ENCODE data around the gene CFAP73. TPM values are rescaled to one million over a fixed set of nuclear protein-coding genes. Genes with fewer than 3 reads are reported as not detected.

CFAP73 gene
- total RNA-seq, 4 donors from 2014 or later = 0.56 TPM; not detected in 3

DNA sequence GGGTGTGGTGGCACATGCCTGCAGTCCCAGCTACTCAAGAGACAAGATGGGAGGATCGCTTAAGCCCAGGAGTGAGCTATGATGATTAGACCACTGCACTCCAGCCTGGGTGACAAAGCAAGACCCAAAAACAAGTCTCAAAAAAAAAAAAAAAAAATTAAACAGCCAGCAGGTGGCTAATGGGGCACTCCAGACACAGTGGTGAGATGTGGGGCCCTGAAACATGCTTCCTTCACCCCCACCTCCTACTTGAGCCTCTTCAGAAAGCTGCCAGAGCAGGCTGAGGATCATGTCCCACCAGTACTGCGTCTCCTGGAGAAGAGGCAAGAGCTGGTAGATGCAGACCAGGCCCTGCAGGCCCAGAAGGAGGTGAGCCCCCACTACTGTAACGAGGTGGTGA is 2.1 kb downstream of the CFAP73 start:
- no peak for DNase-seq
- Histone ChIP-seq H3K9me3 (no peaks in the 10 kb centered on the region), H3K27me3 (no peaks in the 10 kb centered on the region), H3K27ac (no peak overlapping the region), H3K4me1 (peaks cover 17 to 26% of the 10 kb centered on the region in 2 donors), H3K36me3 (no peaks in the 10 kb centered on the region), H3K4me3 (replicated peaks in 1 of 3) (no peak overlapping the region)
- intact Hi-C loops (cut with DNase I) = loop anchor here (5.0 to 10.0 kb wide), 2 partner anchors 47 to 99 kb away; no protein-coding TSS in a partner anchor
- 94 to 97% methylated on average over 3 of the region's 3 CpGs for WGBS, 2 donors
- TF ChIP-seq, protein P1, sequence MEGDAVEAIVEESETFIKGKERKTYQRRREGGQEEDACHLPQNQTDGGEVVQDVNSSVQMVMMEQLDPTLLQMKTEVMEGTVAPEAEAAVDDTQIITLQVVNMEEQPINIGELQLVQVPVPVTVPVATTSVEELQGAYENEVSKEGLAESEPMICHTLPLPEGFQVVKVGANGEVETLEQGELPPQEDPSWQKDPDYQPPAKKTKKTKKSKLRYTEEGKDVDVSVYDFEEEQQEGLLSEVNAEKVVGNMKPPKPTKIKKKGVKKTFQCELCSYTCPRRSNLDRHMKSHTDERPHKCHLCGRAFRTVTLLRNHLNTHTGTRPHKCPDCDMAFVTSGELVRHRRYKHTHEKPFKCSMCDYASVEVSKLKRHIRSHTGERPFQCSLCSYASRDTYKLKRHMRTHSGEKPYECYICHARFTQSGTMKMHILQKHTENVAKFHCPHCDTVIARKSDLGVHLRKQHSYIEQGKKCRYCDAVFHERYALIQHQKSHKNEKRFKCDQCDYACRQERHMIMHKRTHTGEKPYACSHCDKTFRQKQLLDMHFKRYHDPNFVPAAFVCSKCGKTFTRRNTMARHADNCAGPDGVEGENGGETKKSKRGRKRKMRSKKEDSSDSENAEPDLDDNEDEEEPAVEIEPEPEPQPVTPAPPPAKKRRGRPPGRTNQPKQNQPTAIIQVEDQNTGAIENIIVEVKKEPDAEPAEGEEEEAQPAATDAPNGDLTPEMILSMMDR (IDR thresholded peaks at IDR 0.05) = no peak
- TF ChIP-seq POLR2A (IDR thresholded peaks at IDR 0.05) = no peak

DNA sequence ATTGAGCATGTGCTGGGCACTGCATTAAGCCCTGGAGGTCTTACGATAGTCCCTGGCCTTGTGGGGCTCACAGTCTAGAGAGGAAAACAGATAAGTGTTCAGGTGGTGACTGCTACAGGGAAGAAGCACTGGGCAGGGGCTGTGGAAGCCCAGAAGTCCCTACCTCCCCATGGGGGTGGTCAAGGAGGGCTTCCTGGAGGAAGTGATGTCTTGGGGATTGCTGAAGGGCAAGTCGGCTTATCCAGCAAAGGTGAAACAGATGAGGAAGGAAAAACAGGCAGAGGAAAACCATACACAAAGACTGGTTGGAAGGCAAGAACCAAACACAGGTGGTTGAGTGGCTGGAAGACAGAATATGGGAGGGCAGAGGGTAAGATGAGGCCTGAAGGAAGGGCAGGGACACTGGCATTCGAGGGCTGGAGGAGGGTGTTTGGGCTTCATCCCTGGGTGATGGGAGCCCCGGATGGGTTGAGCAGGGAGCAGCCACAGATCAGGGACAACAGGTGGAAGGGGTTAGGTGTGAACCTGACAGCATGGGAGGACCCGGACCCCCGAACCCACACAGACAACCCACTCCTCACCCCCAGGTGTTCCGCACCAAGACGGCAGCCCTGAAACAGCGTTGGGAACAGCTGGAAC is 2.8 kb downstream of the CFAP73 start:
- Histone ChIP-seq H3K9me3 (no peaks in the 10 kb centered on the region), H3K27ac (no peak overlapping the region), H3K36me3 (no peaks in the 10 kb centered on the region), H3K4me1 (peaks cover 17 to 26% of the 10 kb centered on the region in 2 donors), H3K4me3 (replicated peaks in 1 of 3) (no peak overlapping the region), H3K27me3 (no peaks in the 10 kb centered on the region)
- no peak for DNase-seq
- intact Hi-C loops (cut with DNase I) = loop anchor here (5.0 to 10.0 kb wide), 2 partner anchors 48 to 100 kb away; no protein-coding TSS in a partner anchor
- 37 to 61% methylated on average over 4 to 9 of the region's 9 CpGs for WGBS, 2 donors
- TF ChIP-seq, protein P1 (IDR thresholded peaks at IDR 0.05) = no peak
- no peak for TF ChIP-seq POLR2A (IDR thresholded peaks at IDR 0.05)

DNA sequence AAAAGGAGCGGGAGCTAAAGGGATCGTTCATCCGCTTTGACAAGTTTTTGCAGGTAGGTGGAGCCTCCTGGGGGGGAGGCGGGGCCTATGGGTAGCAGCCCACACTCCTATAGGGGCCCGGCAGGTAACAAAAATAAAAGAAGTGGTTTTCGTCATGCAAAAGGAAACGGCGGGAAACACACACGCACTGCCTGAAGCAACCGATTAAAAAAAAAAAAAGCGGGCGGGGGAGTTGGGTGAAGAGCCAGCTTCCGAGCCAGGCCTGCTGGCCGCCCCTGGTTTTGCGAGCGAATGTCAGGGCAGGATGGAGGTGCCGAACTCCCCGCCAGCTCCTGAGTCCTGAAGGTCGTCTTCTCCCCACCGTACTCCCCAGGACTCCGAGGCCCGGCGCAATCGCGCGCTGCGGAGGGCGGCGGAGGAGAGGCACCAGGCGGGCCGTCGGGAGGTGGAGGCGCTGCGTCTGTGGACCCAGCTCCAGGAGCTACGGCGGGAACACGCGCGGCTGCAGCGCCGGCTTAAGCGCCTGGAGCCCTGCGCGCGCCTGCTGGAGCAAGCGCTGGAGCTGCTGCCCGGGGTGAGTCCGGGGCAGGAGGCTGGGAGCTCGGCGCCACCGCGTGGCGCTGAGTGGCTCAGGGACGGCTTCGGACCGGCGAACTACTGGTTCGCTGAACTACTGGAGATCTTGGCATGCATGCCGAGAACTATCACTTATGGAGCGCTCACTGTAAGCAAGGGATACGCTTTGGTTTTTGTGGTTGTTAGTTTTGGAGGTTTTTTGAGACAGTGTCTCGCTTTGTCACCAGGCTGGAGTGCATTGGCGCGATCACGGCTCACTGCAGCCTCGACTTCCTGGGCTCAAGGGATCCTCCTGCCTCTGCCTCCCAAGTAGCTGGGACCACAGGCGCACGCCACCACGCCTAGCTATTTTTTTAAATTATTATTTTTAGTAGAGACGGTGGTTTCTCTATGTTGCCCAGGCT is 3.6 kb downstream of the CFAP73 start:
- Histone ChIP-seq H3K36me3 (peaks cover 2 to 6% of the 10 kb centered on the region in 2 donors), H3K4me3 (replicated peaks in 1 of 3) (peak overlapping the region in 1 of 3 donors; percentile 26), H3K27me3 (no peaks in the 10 kb centered on the region), H3K27ac (no peak overlapping the region), H3K9me3 (no peaks in the 10 kb centered on the region), H3K4me1 (peaks cover 17 to 26% of the 10 kb centered on the region in 2 donors)
- peak; percentile 80 to 84 for DNase-seq
- intact Hi-C loops (cut with DNase I) = loop anchor here (5.0 to 10.0 kb wide), 2 partner anchors 48 to 101 kb away; no protein-coding TSS in a partner anchor
- 14 to 15% methylated on average over 35 to 44 of the region's 70 CpGs for WGBS, 2 donors
- no peak for TF ChIP-seq POLR2A (IDR thresholded peaks at IDR 0.05)
- TF ChIP-seq, protein P1 (IDR thresholded peaks at IDR 0.05) = peak in 4 of 6 experiments; percentile 45 to 70 (median 52)

DNA sequence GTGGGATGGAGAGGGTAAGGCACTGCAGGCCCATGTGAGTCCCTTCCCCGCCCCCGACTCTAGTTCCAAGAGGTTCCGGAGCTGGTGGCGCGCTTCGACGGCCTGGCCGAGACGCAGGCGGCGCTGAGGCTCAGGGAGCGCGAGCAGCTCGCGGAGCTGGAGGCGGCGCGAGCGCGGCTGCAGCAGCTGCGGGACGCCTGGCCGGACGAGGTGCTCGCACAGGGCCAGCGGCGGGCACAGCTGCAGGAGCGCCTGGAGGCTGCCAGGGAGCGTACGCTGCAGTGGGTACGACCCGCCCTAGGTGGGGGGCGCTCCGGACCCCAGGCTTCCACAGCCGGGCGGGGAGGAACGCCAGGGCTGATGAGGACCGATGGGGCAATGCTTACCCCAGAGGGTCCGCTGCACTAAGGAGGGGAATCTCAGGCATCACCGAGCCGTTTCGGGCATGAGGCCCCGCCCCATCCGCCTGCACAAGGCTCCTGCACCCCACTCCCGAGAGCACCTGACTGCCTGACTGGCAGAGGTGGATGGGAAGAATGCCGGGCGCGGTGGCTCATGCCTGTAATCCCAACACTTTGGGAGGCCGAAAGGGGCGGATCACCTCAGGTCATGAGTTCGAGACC is 4.9 kb downstream of the CFAP73 start:
- Histone ChIP-seq H3K36me3 (peaks cover 14 to 18% of the 10 kb centered on the region in 2 donors), H3K27me3 (no peaks in the 10 kb centered on the region), H3K4me1 (peaks cover 12 to 23% of the 10 kb centered on the region in 2 donors), H3K4me3 (replicated peaks in 1 of 3) (peak overlapping the region in 1 of 3 donors; percentile 4), H3K27ac (no peak overlapping the region), H3K9me3 (no peaks in the 10 kb centered on the region)
- intact Hi-C loops (cut with DNase I) = loop anchor here (5.0 to 10.0 kb wide), 2 partner anchors 50 to 102 kb away; no protein-coding TSS in a partner anchor
- no peak for TF ChIP-seq POLR2A (IDR thresholded peaks at IDR 0.05)
- TF ChIP-seq, protein P1 (IDR thresholded peaks at IDR 0.05) = no peak
- 5 to 50% methylated on average over 1 to 26 of the region's 51 CpGs for WGBS, 2 donors
- peak; percentile 58 to 64 for DNase-seq
